ENCODE results near the gene CHCHD6. TPM values are rescaled to one million over a fixed set of nuclear protein-coding genes. Genes with fewer than 3 reads are reported as not detected.

The CHCHD6 gene
- total RNA-seq, 6 experiments from 2014 or later = 1.7 to 5.3 (median 4.2) TPM

GRCh38 chr3:126835472-126836219 is 131.6 kb downstream of the CHCHD6 start:
- intact Hi-C loops (cut with DNase I) = no loop called here
- no peak overlapping the region for H3K27ac ChIP-seq
- no peaks in the 10 kb centered on the region for H3K27me3 ChIP-seq
- TF ChIP-seq CTCF (IDR thresholded peaks at IDR 0.05) (no peak), POLR2A (IDR thresholded peaks at IDR 0.05) (no peak)
- ATAC-seq (no peak), DNase-seq (peak in 1 of 3 donors; percentile 13)
- no peaks in the 10 kb centered on the region for H3K4me1 ChIP-seq
- no peaks in the 10 kb centered on the region for H3K9me3 ChIP-seq
- 90% methylated on average over 8 of the region's 9 CpGs for WGBS (ENCODE audit: insufficient coverage, low coverage, low lambda C conversion rate, missing lambda C conversion rate)
- no peak overlapping the region for H3K4me3 ChIP-seq
- no peaks in the 10 kb centered on the region for H3K36me3 ChIP-seq

- Histone ChIP-seq H3K9me3 (no peaks in the 10 kb centered on the region), H3K4me3 (no peak overlapping the region), H3K27me3 (no peaks in the 10 kb centered on the region), H3K36me3 (no peaks in the 10 kb centered on the region), H3K27ac (no peak overlapping the region), H3K4me1 (no peaks in the 10 kb centered on the region)
- WGBS (ENCODE audit: insufficient coverage, low coverage, low lambda C conversion rate, missing lambda C conversion rate) = 84% methylated on average over 7 of the region's 10 CpGs
- ATAC-seq = peak in 1 of 4 donors; percentile 23
- TF ChIP-seq CTCF (IDR thresholded peaks at IDR 0.05) (no peak), POLR2A (IDR thresholded peaks at IDR 0.05) (no peak)
- intact Hi-C loops (cut with DNase I) = no loop called here
- DNase-seq = peak in 1 of 3 donors; percentile 28
These were observed 132.3 kb downstream of the CHCHD6 start for GRCh38 chr3:126836220-126836860.

- Histone ChIP-seq H3K4me1 (no peaks in the 10 kb centered on the region), H3K4me3 (no peak overlapping the region), H3K27ac (no peak overlapping the region), H3K27me3 (no peaks in the 10 kb centered on the region), H3K9me3 (no peaks in the 10 kb centered on the region), H3K36me3 (no peaks in the 10 kb centered on the region)
- intact Hi-C loops (cut with DNase I) = no loop called here
- WGBS (ENCODE audit: insufficient coverage, low coverage, low lambda C conversion rate, missing lambda C conversion rate) = 83% methylated on average over 1 of the region's 4 CpGs
- no peak for ATAC-seq
- TF ChIP-seq POLR2A (IDR thresholded peaks at IDR 0.05) (no peak), CTCF (IDR thresholded peaks at IDR 0.05) (no peak)
- DNase-seq = peak in 1 of 3 donors; percentile 14
These were observed 133.7 kb downstream of the CHCHD6 start for GRCh38 chr3:126837773-126838172.

- no peak for ATAC-seq
- H3K27ac ChIP-seq = no peak overlapping the region
- H3K4me3 ChIP-seq = no peak overlapping the region
- 88% methylated on average over 1 of the region's 2 CpGs for WGBS (ENCODE audit: insufficient coverage, low coverage, low lambda C conversion rate, missing lambda C conversion rate)
- no peaks in the 10 kb centered on the region for H3K9me3 ChIP-seq
- H3K4me1 ChIP-seq = no peaks in the 10 kb centered on the region
- intact Hi-C loops (cut with DNase I) = no loop called here
- no peak for TF ChIP-seq POLR2A (IDR thresholded peaks at IDR 0.05)
- TF ChIP-seq CTCF (IDR thresholded peaks at IDR 0.05) = no peak
- no peaks in the 10 kb centered on the region for H3K36me3 ChIP-seq
- no peak for DNase-seq
- H3K27me3 ChIP-seq = no peaks in the 10 kb centered on the region
These were observed 142.1 kb downstream of the CHCHD6 start for GRCh38 chr3:126845920-126846715.

All from right lobe of liver (tissue), 6 donors.